Measurements from ENCODE around the gene IL21.
"Not testable (repeated sequence)": the region's sequence is repeated elsewhere in the genome, so short reads cannot be mapped to it uniquely, and the experiment has no call there.

The IL21 gene

DNA sequence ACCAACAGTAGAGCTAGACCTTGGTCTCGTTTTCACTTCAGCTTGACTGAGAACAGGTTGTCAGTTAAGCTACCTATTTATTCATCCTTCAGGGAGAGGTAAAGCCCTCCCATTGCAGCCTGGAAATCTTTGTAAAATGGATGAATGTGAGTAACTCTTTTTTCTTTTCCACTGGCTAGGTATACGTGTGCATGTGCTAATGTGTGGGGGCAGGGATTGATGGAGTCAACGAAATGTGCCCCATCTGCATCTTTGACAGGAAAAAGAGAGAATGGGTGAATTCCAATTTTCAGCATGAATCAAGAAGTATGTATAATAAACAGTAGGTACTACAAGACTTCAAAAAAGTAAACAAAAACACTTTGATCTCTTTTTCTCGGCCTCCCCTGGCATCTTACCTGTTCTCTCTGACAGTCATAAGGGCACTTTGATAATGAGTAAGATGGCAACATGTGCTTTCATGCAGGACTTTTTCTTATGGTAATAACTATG is at the start of gene IL21:
IL21 (minus strand) TSS at position 51 of the 492 bp plus-strand sequence. CDS start 55 bp downstream, outside the sequence.
- no peak for DNase-seq

GRCh38 chr4:122669911-122670738 is 49.3 kb upstream of the IL21 start:
- DNase-seq, result no peak

GRCh38 chr4:122668241-122668640 is 47.4 kb upstream of the IL21 start:
- DNase-seq, result no peak

DNA sequence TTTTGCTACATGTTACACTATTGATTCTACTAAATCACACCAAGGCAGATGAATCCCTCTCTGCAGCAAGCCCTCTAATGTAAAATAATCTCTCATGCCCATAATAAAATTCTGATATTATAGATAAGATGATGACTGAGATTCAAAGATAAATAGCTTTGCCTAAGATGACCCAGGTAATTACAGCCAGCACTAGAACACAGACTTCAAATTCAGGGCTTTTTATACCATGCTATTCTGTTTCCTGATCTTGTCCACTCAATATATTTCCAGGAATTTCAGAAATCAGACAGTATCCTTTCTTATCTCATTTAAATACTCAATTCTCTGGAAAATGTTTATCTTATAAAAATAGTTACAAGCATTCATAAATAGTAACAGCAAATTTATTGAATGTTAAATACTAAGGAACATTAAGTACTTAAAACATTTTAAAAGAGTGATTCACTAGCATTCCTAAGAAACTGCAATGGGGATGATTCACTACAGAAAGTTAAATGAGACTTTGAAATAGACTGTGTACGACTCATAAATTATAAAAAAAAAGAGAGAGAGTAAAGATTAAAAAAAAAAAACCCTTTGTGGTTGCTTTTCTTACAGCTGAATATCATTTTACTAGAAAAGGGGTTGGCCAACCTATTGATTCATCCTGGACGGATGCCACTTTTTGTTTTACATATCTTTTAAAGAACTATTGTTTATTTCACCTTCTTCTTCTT is 45.8 kb upstream of the IL21 start:
- DNase-seq, result no peak

- DNase-seq, result no peak
Measured at GRCh38 chr4:122665161-122665929, 44.5 kb upstream of the IL21 start.

GRCh38 chr4:122663814-122664610 is 43.1 kb upstream of the IL21 start:
- no peak for DNase-seq

GRCh38 chr4:122663291-122663690 is 42.4 kb upstream of the IL21 start:
- DNase-seq, result no peak

- DNase-seq, result no peak
Measured at GRCh38 chr4:122662701-122663100, 41.8 kb upstream of the IL21 start.

GRCh38 chr4:122661176-122662160 is 40.6 kb upstream of the IL21 start:
- DNase-seq, result no peak

- DNase-seq, result no peak
Measured at GRCh38 chr4:122658818-122659295, 38.0 kb upstream of the IL21 start.

DNA sequence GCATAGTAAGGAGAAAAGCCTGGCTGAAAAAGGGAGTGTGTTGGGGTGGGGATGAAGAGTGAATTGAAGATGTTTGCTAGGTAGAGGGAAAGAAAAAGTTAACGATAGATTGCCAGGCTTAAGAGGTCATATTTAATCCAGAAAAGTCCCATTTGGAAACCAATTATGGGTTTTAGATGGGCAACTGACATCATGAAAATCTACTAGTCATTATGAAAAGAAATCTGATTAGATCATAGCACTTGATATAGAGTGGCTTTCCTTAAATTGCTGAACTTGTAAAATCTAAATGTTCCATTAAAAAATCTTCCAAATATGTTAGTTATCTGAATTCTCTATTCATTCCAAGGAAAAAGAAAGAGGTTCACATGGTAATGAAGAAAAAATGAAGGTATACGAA is 37.5 kb upstream of the IL21 start:
- DNase-seq, result no peak

DNA sequence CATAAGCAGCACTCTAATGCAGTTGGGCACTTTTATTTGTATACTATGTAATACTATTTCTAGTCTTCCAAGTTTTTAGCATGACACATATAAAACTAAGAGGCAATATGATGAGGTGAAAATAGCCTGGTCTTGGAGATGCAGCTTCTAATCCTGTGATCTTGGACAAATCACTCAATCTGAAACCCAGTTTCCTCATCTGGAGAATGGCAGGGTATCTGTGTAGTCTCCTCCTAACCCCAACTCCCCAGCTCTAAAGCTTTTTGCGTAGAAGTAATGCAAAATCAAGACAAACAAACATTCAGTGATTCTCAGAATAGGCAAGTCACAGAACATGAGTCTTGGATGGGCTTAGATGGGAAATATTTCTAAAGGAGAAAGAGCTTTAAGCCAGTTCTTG is 36.7 kb upstream of the IL21 start:
- DNase-seq, result no peak

DNA sequence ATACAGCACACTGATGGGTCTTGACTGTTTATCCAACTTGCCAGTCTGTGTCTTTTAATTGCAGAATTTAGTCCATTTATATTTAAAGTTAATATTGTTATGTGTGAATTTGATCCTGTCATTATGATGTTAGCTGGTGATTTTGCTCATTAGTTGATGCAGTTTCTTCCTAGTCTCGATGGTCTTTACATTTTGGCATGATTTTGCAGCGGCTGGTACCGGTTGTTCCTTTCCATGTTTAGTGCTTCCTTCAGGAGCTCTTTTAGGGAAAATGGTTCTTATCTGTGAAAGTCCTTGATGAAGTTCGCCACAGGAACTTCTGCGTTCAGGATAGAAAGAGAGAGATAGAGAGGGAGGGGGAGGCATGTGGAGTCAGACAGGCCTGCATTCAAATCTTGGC is 35.7 kb upstream of the IL21 start:
- DNase-seq, result not testable (repeated sequence)

DNA sequence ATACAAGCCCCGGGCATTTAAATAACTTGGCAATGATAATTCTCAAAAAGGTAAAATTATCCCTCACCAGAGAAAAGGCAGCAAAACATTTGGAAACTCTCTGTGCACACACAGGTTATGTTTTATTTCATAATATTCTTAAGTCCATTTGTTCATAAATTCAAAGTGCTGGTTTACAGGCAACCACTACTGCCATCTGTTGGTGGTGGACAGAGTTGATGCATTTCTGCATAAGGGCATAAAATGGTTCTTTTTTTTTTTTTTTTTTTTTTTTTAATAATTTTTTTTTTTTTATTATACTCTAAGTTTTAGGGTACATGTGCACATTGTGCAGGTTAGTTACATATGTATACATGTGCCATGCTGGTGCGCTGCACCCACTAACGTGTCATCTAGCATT is 31.5 kb upstream of the IL21 start:
- no peak for DNase-seq

GRCh38 chr4:122650148-122650547 is 29.3 kb upstream of the IL21 start:
- DNase-seq, result no peak

DNA sequence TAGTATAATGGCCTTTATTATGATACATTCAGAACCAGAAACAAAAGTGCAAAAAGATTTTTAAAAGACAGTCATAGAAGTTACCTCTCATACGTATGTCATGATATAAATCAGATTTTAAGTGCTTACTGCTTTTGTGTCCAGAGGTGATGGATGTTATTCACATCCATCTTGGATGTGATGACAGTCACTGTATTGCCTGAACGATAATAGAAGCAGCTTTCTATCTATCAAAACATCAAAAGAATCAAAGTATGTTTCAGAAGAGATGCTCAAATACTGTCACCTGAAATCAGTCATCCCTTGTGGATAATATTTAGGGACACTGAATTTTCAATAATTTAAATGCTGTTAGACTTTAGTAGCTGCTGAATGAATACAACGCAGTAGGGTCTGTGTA is 26.8 kb upstream of the IL21 start:
- no peak for DNase-seq

GRCh38 chr4:122643257-122643656 is 22.4 kb upstream of the IL21 start:
- no peak for DNase-seq

GRCh38 chr4:122639181-122639580 is 18.3 kb upstream of the IL21 start:
- no peak for DNase-seq

- no peak for DNase-seq
Measured at GRCh38 chr4:122636697-122637096, 15.8 kb upstream of the IL21 start.

- DNase-seq, result no peak
Measured at GRCh38 chr4:122635205-122635604, 14.3 kb upstream of the IL21 start.

DNA sequence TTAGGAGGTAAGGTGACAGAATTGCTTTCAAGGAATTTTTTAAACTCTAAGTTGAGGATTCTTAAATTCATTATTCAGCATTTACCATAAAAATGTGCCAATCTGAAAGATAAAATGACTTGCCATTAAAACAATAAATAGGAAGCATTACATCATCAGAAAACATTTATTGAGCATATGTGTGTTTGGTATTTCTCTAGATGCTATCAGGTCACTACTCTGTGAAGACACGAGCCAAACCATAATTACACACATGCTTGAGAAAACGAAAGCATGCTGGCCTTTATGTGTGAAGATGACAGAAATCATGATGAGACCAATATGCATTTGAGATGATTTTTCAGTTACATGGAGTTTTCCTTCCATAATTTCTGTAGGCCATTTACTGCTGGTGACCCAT is 12.3 kb upstream of the IL21 start:
- no peak for DNase-seq

All from NCI-H510A treated with DMSO at 0.1 percent for 48 hours (cell line).